HepG2 (cell line): ENCODE results near the gene FFAR4. TPM values are rescaled to one million over a fixed set of nuclear protein-coding genes. Genes with fewer than 3 reads are reported as not detected.

Experiments
- ASH2L ChIP-seq: fragments of 300-600, 200-600 bp; sonication (generic); IDR thresholded peaks from 2 replicates; pipeline ENCODE4 v1.7.0; 2017; ENCODE audit warnings: low read depth, mild to moderate bottlenecking, moderate library complexity, mixed read lengths, low read length; ENCODE audit not compliant: insufficient read length
- DZIP1 ChIP-seq: sonication (generic); formaldehyde crosslinking; IDR thresholded peaks from 2 replicates; pipeline ENCODE4 v1.5.0; 2020; ENCODE audit warnings: mild to moderate bottlenecking, missing genetic modification reagents
- FIP1L1 ChIP-seq: fragments of 200-400 bp; formaldehyde crosslinking; IDR thresholded peaks from 2 replicates; pipeline ENCODE4 v1.6.1; 2018; ENCODE audit warnings: low read depth, mild to moderate bottlenecking, low read length, moderate library complexity, borderline replicate concordance; ENCODE audit not compliant: insufficient read depth
- KDM5B ChIP-seq: sonication (generic); formaldehyde crosslinking; IDR thresholded peaks from 2 replicates; pipeline ENCODE4 v1.4.0; 2020; ENCODE audit warnings: missing genetic modification reagents, mild to moderate bottlenecking, borderline replicate concordance
- MAX ChIP-seq: IDR thresholded peaks from 2 replicates; pipeline ENCODE4 v1.6.1; 2012; ENCODE audit warnings: inconsistent platforms
- MBD4 ChIP-seq: IDR thresholded peaks from 2 replicates; pipeline ENCODE4 v1.6.1; 2012; ENCODE audit warnings: low read length, inconsistent platforms, borderline replicate concordance
- MED8 ChIP-seq: sonication (generic); formaldehyde crosslinking; IDR thresholded peaks from 2 replicates; pipeline ENCODE4 v1.8.1; 2023; ENCODE audit warnings: mild to moderate bottlenecking, missing genetic modification reagents; ENCODE audit not compliant: insufficient replicate concordance
- MLX ChIP-seq: IDR thresholded peaks from 2 replicates; pipeline ENCODE4 v1.6.1; 2016
- MXD4 ChIP-seq: IDR thresholded peaks from 2 replicates; pipeline ENCODE4 v1.6.1; 2016; ENCODE audit warnings: mild to moderate bottlenecking, missing biosample characterization, missing genetic modification reagents
- NFE2 ChIP-seq: sonication (generic); formaldehyde crosslinking; IDR thresholded peaks from 2 replicates; pipeline ENCODE4 v1.4.0; 2020; ENCODE audit warnings: missing genetic modification reagents
- SATB2 ChIP-seq: sonication (generic); formaldehyde crosslinking; IDR thresholded peaks from 2 replicates; pipeline ENCODE4 v1.5.0; 2020; ENCODE audit warnings: missing genetic modification reagents
- SNAPC4 ChIP-seq: sonication (generic); formaldehyde crosslinking; IDR thresholded peaks from 2 replicates; pipeline ENCODE4 v1.4.0; 2020; ENCODE audit warnings: mild to moderate bottlenecking, missing genetic modification reagents
- ZBTB49 ChIP-seq: sonication (generic); formaldehyde crosslinking; IDR thresholded peaks from 2 replicates; pipeline ENCODE4 v1.4.0; 2020; ENCODE audit warnings: missing genetic modification reagents, borderline replicate concordance
- polyA plus RNA-seq, 8 experiments: library from polyadenylated mRNA; depleted of rRNA in 3 of 8; stranded (reverse) in 7 of 8; unstranded in 1 of 8; fragments of >200 nt; fragmentation: Illumina TruSeq in 4 of 8; extraction: Trizol in 4 of 8; gene quantifications; 2 replicates each; pipeline versions ENCODE4 v1.2.1 to v1.2.3, GENCODE V29; 2011 to 2016; ENCODE audit warnings: low read depth in 4 of 8, missing spikeins in 1 of 8, mixed read lengths in 1 of 8; ENCODE audit not compliant: insufficient read depth in 1 of 8
- total RNA-seq, 5 experiments: library from RNA; depleted of rRNA; stranded (reverse); fragments of >200 nt; fragmentation: Illumina TruSeq; extraction: Trizol; gene quantifications; 2 replicates each; pipeline ENCODE4 v1.2.3, GENCODE V29; 2016; ENCODE audit warnings: low read depth in 1 of 5

The FFAR4 gene
- total and polyA plus RNA-seq, 2 of the 13 experiments (the other 11 are each of a cell fraction or from before 2014, with no cell fraction given), result 0.09 TPM; not detected in 1

- 0 out of 2 replicates have a peak, but pooled peaks have one; percentile 35 for TF ChIP-seq DZIP1 (CRISPR knock-in tag)
- no peak for TF ChIP-seq FIP1L1
- TF ChIP-seq MLX (CRISPR knock-in tag), result 0 out of 2 replicates have a peak, but pooled peaks have one; percentile 29
- TF ChIP-seq KDM5B (CRISPR knock-in tag), result peak; percentile 46; the same call in 1 of the 2 replicates
- TF ChIP-seq MED8, result peak; percentile 18
- TF ChIP-seq SNAPC4 (CRISPR knock-in tag), result 0 out of 2 replicates have a peak, but pooled peaks have one; percentile 42
- TF ChIP-seq NFE2 (CRISPR knock-in tag), result no peak
- no peak for TF ChIP-seq SATB2 (CRISPR knock-in tag)
- TF ChIP-seq MXD4, result peak; percentile 43; the same call in 1 of the 2 replicates
- no peak for TF ChIP-seq ZBTB49 (CRISPR knock-in tag)
- TF ChIP-seq MAX, result peak; percentile 88
- TF ChIP-seq ASH2L, result peak; percentile 10
- TF ChIP-seq MBD4, result no peak
Observed at GRCh38 chr10:93600446-93601145, 34.1 kb downstream of the FFAR4 start (continued).
